Measurements from ENCODE around the gene TRIM10. TPM values are rescaled to one million over a fixed set of nuclear protein-coding genes. Genes with fewer than 3 reads are reported as not detected.

The TRIM10 gene
- polyA plus RNA-seq, 3 donors = not detected

DNA sequence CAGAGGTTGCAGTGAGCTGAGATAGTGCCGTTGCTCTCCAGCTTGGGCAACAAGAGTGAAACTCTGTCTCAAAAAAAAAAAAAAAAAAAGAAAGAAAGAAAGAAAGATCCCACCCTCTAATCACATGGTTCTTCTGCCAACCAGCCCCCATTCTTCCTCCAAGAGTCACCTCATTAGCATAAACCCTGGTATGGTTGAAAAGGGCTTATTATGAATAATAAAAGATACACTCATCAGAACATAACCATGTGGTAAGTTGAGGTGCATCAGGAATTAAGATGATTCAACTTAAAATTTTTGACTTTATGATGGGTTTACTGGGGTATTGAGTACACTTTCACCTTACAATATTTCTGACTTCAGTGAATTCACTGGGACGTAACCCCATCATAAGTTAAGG lies 25.9 kb downstream of the TRIM10 start:
- peaks cover 0 to 2% (median 0%) of the 10 kb centered on the region in 7 donors for H3K9me3 Mint-ChIP-seq

DNA sequence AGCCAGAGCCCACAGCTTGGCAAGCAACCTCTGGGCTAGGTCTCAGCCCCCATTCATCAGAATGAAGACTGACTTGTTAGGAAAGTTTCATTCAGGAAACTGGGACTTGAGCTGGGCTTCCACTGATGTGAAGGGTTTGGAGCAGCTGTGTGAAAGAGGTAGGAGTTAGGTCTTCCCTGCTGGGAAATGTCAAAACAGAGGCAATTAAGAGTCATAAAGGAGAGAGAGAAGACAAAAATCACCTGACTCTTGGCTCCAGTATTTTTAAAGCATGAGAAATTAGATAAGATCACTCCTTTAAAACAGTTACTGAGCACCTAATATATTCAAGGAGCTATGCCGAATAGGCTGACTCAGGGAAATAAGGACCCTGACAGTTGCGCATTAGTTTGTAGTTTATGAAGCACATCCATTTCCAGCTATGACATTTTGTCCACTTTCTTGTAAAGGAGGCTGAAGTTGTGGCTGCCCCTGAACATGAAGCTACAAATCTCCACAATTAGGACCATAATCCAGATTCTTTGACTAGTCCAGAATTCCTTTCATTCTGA lies 29.0 kb downstream of the TRIM10 start:
- intact Hi-C loops (cut with micrococcal nuclease) = loop anchor here in 1 of 2 donors (2.0 kb wide), 1 partner anchor 29 kb away; no protein-coding TSS in a partner anchor
- peak overlapping the region in 1 of 2 donors; percentile 73 for H3K4me3 Mint-ChIP-seq
- H3K27ac ChIP-seq (ENCODE audit: low read depth in 1 of 2, low read length in 2 of 2) = no peak overlapping the region
- no CpG with 5 or more reads among the region's 2 CpGs for whole genome bisulfite sequencing (ENCODE audit: insufficient coverage)
- H3K27me3 ChIP-seq (ENCODE audit: control insufficient read depth in 2 of 2, insufficient read depth in 2 of 2, low read length in 2 of 2) = peaks cover 41 to 67% of the 10 kb centered on the region in 2 donors
- H3K79me2 ChIP-seq (ENCODE audit: insufficient read depth, low read length) = no peaks in the 10 kb centered on the region
- H3K4me2 ChIP-seq (replicated peaks; ENCODE audit: extremely low read depth, low read length, poor library complexity, severe bottlenecking) = no peak overlapping the region
- DNase-seq = no peak
- H3K9me3 Mint-ChIP-seq = peaks cover 0 to 6% (median 2%) of the 10 kb centered on the region in 7 donors
- peaks cover 3 to 8% of the 10 kb centered on the region in 2 donors for H3K4me1 ChIP-seq (ENCODE audit: control insufficient read depth in 1 of 2, insufficient read depth in 2 of 2, low read length in 2 of 2)
- peaks cover 59 to 63% (median 61%) of the 10 kb centered on the region in 3 donors for H3K27me3 Mint-ChIP-seq (ENCODE audit: low read depth in 3 of 3)
- no peak overlapping the region for H3K27ac Mint-ChIP-seq
- peaks cover 15% of the 10 kb centered on the region for H3K4me1 Mint-ChIP-seq
- no peak overlapping the region for H3K9ac ChIP-seq (ENCODE audit: insufficient read depth, low read length, poor library complexity, severe bottlenecking)
- TF ChIP-seq, protein P1, sequence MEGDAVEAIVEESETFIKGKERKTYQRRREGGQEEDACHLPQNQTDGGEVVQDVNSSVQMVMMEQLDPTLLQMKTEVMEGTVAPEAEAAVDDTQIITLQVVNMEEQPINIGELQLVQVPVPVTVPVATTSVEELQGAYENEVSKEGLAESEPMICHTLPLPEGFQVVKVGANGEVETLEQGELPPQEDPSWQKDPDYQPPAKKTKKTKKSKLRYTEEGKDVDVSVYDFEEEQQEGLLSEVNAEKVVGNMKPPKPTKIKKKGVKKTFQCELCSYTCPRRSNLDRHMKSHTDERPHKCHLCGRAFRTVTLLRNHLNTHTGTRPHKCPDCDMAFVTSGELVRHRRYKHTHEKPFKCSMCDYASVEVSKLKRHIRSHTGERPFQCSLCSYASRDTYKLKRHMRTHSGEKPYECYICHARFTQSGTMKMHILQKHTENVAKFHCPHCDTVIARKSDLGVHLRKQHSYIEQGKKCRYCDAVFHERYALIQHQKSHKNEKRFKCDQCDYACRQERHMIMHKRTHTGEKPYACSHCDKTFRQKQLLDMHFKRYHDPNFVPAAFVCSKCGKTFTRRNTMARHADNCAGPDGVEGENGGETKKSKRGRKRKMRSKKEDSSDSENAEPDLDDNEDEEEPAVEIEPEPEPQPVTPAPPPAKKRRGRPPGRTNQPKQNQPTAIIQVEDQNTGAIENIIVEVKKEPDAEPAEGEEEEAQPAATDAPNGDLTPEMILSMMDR (IDR thresholded peaks at IDR 0.05) = no peak
- no peaks in the 10 kb centered on the region for H3K36me3 ChIP-seq (replicated peaks in 1 of 2; ENCODE audit: control insufficient read depth in 1 of 2, insufficient read depth in 2 of 2, low read length in 2 of 2)
- H3K9me3 ChIP-seq (replicated peaks in 1 of 2; ENCODE audit: control insufficient read depth in 1 of 2, insufficient read depth in 1 of 2, low read length in 2 of 2) = peaks cover 0 to 9% of the 10 kb centered on the region in 2 donors
- peaks cover 0 to 2% of the 10 kb centered on the region in 2 donors for H3K36me3 Mint-ChIP-seq
- no peaks in the 10 kb centered on the region for H4K20me1 ChIP-seq (ENCODE audit: insufficient read depth, low read length)
- H2AFZ ChIP-seq (ENCODE audit: insufficient read depth, low read depth, low read length, poor library complexity, severe bottlenecking) = no peak overlapping the region
- no peak overlapping the region for H3K4me3 ChIP-seq (replicated peaks in 1 of 3; ENCODE audit: low read depth in 2 of 3, low read length in 3 of 3)

More for the DNA sequence above, 25.9 kb downstream of the TRIM10 start:
- H4K20me1 ChIP-seq (ENCODE audit: insufficient read depth, low read length) = no peaks in the 10 kb centered on the region
- H3K27me3 ChIP-seq (ENCODE audit: control insufficient read depth in 2 of 2, insufficient read depth in 2 of 2, low read length in 2 of 2) = peaks cover 20 to 36% of the 10 kb centered on the region in 2 donors
- WGBS (ENCODE audit: insufficient coverage) = no CpG with 5 or more reads among the region's 2 CpGs
- no peak for DNase-seq
- Mint-ChIP-seq H3K4me3 (no peak overlapping the region), H3K27me3 (ENCODE audit: low read depth in 3 of 3) (peaks cover 32 to 36% (median 34%) of the 10 kb centered on the region in 3 donors), H3K36me3 (peaks cover 0 to 2% of the 10 kb centered on the region in 2 donors), H3K27ac (no peak overlapping the region), H3K4me1 (peaks cover 9% of the 10 kb centered on the region)
- peaks cover 0 to 1% of the 10 kb centered on the region in 2 donors for H3K4me1 ChIP-seq (ENCODE audit: control insufficient read depth in 1 of 2, insufficient read depth in 2 of 2, low read length in 2 of 2)
- TF ChIP-seq, protein P1 (IDR thresholded peaks at IDR 0.05) = no peak
- no peak overlapping the region for H3K4me3 ChIP-seq (replicated peaks in 1 of 3; ENCODE audit: low read depth in 2 of 3, low read length in 3 of 3)
- no peaks in the 10 kb centered on the region for H3K36me3 ChIP-seq (replicated peaks in 1 of 2; ENCODE audit: control insufficient read depth in 1 of 2, insufficient read depth in 2 of 2, low read length in 2 of 2)
- H3K9me3 ChIP-seq (replicated peaks in 1 of 2; ENCODE audit: control insufficient read depth in 1 of 2, insufficient read depth in 1 of 2, low read length in 2 of 2) = no peaks in the 10 kb centered on the region
- H3K9ac ChIP-seq (ENCODE audit: insufficient read depth, low read length, poor library complexity, severe bottlenecking) = no peak overlapping the region
- no peaks in the 10 kb centered on the region for H3K79me2 ChIP-seq (ENCODE audit: insufficient read depth, low read length)
- H3K27ac ChIP-seq (ENCODE audit: low read depth in 1 of 2, low read length in 2 of 2) = no peak overlapping the region
- no peak overlapping the region for H2AFZ ChIP-seq (ENCODE audit: insufficient read depth, low read depth, low read length, poor library complexity, severe bottlenecking)
- H3K4me2 ChIP-seq (replicated peaks; ENCODE audit: extremely low read depth, low read length, poor library complexity, severe bottlenecking) = no peak overlapping the region
- intact Hi-C loops (cut with micrococcal nuclease) = no loop called here
